ENCODE measurements around the gene ZNF680.
"Not testable (repeated sequence)": the region's sequence is repeated elsewhere in the genome, so short reads cannot be mapped to it uniquely, and the experiment has no call there.

The ZNF680 gene

GRCh38 chr7:64555046-64555445, 7.8 kb downstream of the ZNF680 start:
- no peak for DNase-seq

GRCh38 chr7:64554188-64554587, 8.7 kb downstream of the ZNF680 start:
- not testable (repeated sequence) for DNase-seq

GRCh38 chr7:64551375-64552142, 11.3 kb downstream of the ZNF680 start:
- DNase-seq = no peak

- no peak for DNase-seq
These were observed 18.9 kb downstream of the ZNF680 start for GRCh38 chr7:64544010-64544409.

GRCh38 chr7:64541438-64542359, 21.2 kb downstream of the ZNF680 start:
- peak; percentile 48 for DNase-seq

- DNase-seq = no peak
These were observed 29.1 kb downstream of the ZNF680 start for GRCh38 chr7:64533756-64534155.

GRCh38 chr7:64528770-64529169, 34.1 kb downstream of the ZNF680 start:
- no peak for DNase-seq

- DNase-seq = no peak
These were observed 41.4 kb downstream of the ZNF680 start for GRCh38 chr7:64521409-64521984.

- DNase-seq = no peak
These were observed 46.4 kb downstream of the ZNF680 start for GRCh38 chr7:64516451-64516850.

- DNase-seq = no peak
These were observed 47.1 kb downstream of the ZNF680 start for GRCh38 chr7:64515781-64516180.

- no peak for DNase-seq
These were observed 47.5 kb downstream of the ZNF680 start for GRCh38 chr7:64515330-64515729.

- no peak for DNase-seq
These were observed 53.3 kb downstream of the ZNF680 start for GRCh38 chr7:64509583-64509982.

GRCh38 chr7:64504581-64505120, 58.2 kb downstream of the ZNF680 start:
- DNase-seq = no peak

- no peak for DNase-seq
These were observed 64.6 kb downstream of the ZNF680 start for GRCh38 chr7:64498270-64498669.

GRCh38 chr7:64494912-64495461, 67.9 kb downstream of the ZNF680 start:
- no peak for DNase-seq

- no peak for DNase-seq
These were observed 77.2 kb downstream of the ZNF680 start for GRCh38 chr7:64485623-64486022.
